Gastroesophageal sphincter (tissue), 3 donors: ENCODE measurements around the gene ISLR.

Source experiments
- EP300 ChIP-seq: sonication (generic); formaldehyde crosslinking; IDR thresholded peaks from one replicate; pipeline ENCODE4 v1.6.1; 2017; ENCODE audit warnings: antibody characterized with exemption, mild to moderate bottlenecking
- TF ChIP-seq, protein P1 (sequence below), 4 experiments: fragments of 200-600 bp in 2 of 4; fragments of 450-650 bp in 2 of 4; sonication (generic) in 1 of 4; IDR thresholded peaks; one replicate each; pipeline ENCODE4 v1.5.1; 2017 to 2019; ENCODE audit warnings: antibody characterized with exemption in 4 of 4, mild to moderate bottlenecking in 2 of 4, moderate library complexity in 2 of 4

DNA sequence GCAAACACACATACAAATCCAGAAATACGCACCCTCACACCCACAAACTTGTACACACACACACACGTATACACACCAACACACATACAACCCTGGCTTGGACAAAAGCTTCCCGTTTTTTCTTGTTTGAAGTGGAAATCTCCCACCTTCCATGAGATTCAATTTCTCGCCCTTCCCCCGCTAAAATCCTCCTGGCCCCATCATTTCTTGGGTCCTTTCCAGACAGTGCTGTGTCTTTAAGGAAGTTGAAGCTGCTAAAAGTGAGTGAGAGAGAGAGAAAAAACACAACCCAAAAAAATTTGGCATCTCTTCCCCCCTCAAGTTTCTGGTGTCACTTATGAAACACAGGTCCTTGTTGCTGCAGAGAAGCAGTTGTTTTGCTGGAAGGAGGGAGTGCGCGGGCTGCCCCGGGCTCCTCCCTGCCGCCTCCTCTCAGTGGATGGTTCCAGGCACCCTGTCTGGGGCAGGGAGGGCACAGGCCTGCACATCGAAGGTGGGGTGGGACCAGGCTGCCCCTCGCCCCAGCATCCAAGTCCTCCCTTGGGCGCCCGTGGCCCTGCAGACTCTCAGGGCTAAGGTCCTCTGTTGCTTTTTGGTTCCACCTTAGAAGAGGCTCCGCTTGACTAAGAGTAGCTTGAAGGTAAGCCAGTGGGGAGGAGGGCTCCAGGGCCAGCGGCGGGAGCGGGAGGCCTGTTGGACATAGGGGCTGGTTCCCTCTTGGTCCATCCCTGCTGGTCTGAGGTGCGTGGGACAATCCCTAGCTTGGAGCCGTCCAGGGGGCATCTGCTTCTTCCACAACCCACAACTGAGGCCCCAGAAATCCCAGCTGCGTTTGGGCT lies at the start of gene ISLR:
- TF ChIP-seq, protein P1, sequence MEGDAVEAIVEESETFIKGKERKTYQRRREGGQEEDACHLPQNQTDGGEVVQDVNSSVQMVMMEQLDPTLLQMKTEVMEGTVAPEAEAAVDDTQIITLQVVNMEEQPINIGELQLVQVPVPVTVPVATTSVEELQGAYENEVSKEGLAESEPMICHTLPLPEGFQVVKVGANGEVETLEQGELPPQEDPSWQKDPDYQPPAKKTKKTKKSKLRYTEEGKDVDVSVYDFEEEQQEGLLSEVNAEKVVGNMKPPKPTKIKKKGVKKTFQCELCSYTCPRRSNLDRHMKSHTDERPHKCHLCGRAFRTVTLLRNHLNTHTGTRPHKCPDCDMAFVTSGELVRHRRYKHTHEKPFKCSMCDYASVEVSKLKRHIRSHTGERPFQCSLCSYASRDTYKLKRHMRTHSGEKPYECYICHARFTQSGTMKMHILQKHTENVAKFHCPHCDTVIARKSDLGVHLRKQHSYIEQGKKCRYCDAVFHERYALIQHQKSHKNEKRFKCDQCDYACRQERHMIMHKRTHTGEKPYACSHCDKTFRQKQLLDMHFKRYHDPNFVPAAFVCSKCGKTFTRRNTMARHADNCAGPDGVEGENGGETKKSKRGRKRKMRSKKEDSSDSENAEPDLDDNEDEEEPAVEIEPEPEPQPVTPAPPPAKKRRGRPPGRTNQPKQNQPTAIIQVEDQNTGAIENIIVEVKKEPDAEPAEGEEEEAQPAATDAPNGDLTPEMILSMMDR (IDR thresholded peaks at IDR 0.05), result no peak
- TF ChIP-seq EP300, result no peak
